ENCODE measurements around the gene POLD3. TPM values are rescaled to one million over a fixed set of nuclear protein-coding genes. Genes with fewer than 3 reads are reported as not detected.

POLD3 gene
- polyA plus RNA-seq, 2 of the 4 experiments (the other 2 are of a cell fraction), result 20.7 to 36.3 TPM

- DNase-seq (ENCODE audit: low read depth in 1 of 2, low spot score in 1 of 2), result peak; percentile 18 to 82
- peak overlapping the region; percentile 66 to 79 for H3K27ac ChIP-seq
- no peaks in the 10 kb centered on the region for H3K9me3 ChIP-seq
- H3K4me3 ChIP-seq, result no peak overlapping the region
- WGBS (ENCODE audit: missing lambda C conversion rate), result 65% methylated on average over 2 of the region's 2 CpGs
- ChIA-PET POLR2A (no interaction called here), CTCF (interaction anchor here (0.7 to 4.3 kb wide), 24 partner anchors 9 to 136 kb away, joined by 3 to 47 read pairs (median 4); partner anchors contain the start of gene POLD3)
- ATAC-seq, result peak; percentile 69 to 78
- peak; percentile 89 for FAIRE-seq
- peaks cover 22% of the 10 kb centered on the region for H3K4me1 ChIP-seq
- peak overlapping the region; percentile 27; the same call in 2 of the 3 replicates for H3K4me2 ChIP-seq
- TF ChIP-seq HDAC2 (IDR thresholded peaks at IDR 0.05) (no peak), NFE2L2 (conservative IDR thresholded peaks at IDR 0.05; ENCODE audit: low read length) (0 out of 2 replicates have a peak, but pooled peaks have one; percentile 39), BCL3 (IDR thresholded peaks at IDR 0.05) (no peak), CHD2 (IDR thresholded peaks at IDR 0.05; ENCODE audit: low read length, partially characterized antibody) (no peak), CEBPB (IDR thresholded peaks at IDR 0.05) (no peak), MAZ (IDR thresholded peaks at IDR 0.05; ENCODE audit: borderline replicate concordance, low read depth, low read length) (no peak), RNF2 (IDR thresholded peaks at IDR 0.05; ENCODE audit: borderline replicate concordance, low read depth) (no peak), GATA3 (IDR thresholded peaks at IDR 0.05; ENCODE audit: borderline replicate concordance) (no peak), E2F6 (IDR thresholded peaks at IDR 0.05; ENCODE audit: borderline replicate concordance, low read depth) (no peak), FOSB (CRISPR knock-in tag; IDR thresholded peaks at IDR 0.05) (no peak), PHF8 (IDR thresholded peaks at IDR 0.05; ENCODE audit: borderline replicate concordance, low read depth) (no peak), RCOR1 (IDR thresholded peaks at IDR 0.05; ENCODE audit: low read depth, low read length) (no peak), CHD4 (IDR thresholded peaks at IDR 0.05; ENCODE audit: borderline replicate concordance) (no peak), NPAS2 (CRISPR knock-in tag; IDR thresholded peaks at IDR 0.05; ENCODE audit: borderline replicate concordance) (no peak), RAD21 (conservative IDR thresholded peaks at IDR 0.05 in 1 of 2, IDR thresholded peaks at IDR 0.05 in 1 of 2) (peak; percentile 53 to 67), POLR2A (IDR thresholded peaks at IDR 0.05; ENCODE audit: low read length) (no peak), KDM1A (IDR thresholded peaks at IDR 0.05; ENCODE audit: low read depth) (no peak), HMGXB4 (CRISPR knock-in tag; IDR thresholded peaks at IDR 0.05; ENCODE audit: borderline replicate concordance) (no peak), EHF (CRISPR knock-in tag; IDR thresholded peaks at IDR 0.05) (no peak), HES2 (IDR thresholded peaks at IDR 0.05) (no peak), PBX3 (IDR thresholded peaks at IDR 0.05) (no peak), TP53 (CRISPR knock-in tag; IDR thresholded peaks at IDR 0.05) (no peak), CBX2 (IDR thresholded peaks at IDR 0.05; ENCODE audit: borderline replicate concordance, low read depth) (no peak), TFCP2L1 (CRISPR knock-in tag; IDR thresholded peaks at IDR 0.05) (no peak), JUN (IDR thresholded peaks at IDR 0.05) (no peak), HOXA7 (CRISPR knock-in tag; IDR thresholded peaks at IDR 0.05) (no peak), FOSL2 (IDR thresholded peaks at IDR 0.05) (no peak), FOSL2 (CRISPR knock-in tag; IDR thresholded peaks at IDR 0.05) (no peak), MYC (IDR thresholded peaks at IDR 0.05; ENCODE audit: borderline replicate concordance, low read length) (no peak), JUNB (IDR thresholded peaks at IDR 0.05) (no peak), CTCF (IDR thresholded peaks at IDR 0.05) (peak; percentile 65), SREBF2 (IDR thresholded peaks at IDR 0.05) (no peak), USF2 (IDR thresholded peaks at IDR 0.05) (no peak), HEYL (CRISPR knock-in tag; IDR thresholded peaks at IDR 0.05) (no peak), POLR2AphosphoS2 (conservative IDR thresholded peaks at IDR 0.05; ENCODE audit: low read length) (no peak), ESRRA (IDR thresholded peaks at IDR 0.05; ENCODE audit: borderline replicate concordance, low read length) (no peak)
Measured at GRCh38 chr11:74611369-74611861, 19.0 kb downstream of the POLD3 start.

Data from A549 (cell line).